HCT116 (cell line): ENCODE measurements around the gene ACMSD.

ENCODE experiments used
- ELF1 ChIP-seq: IDR thresholded peaks from 2 replicates; pipeline ENCODE4 v1.6.1; 2012; ENCODE audit warnings: low read depth, borderline replicate concordance
- EZH2 ChIP-seq: fragments of 200-600 bp; sonication (generic); IDR thresholded peaks from 2 replicates; pipeline ENCODE4 v1.6.1; 2017; ENCODE audit warnings: antibody characterized with exemption, mixed run types
- POLR2A ChIP-seq: IDR thresholded peaks from 2 replicates; pipeline ENCODE4 v1.7.0; 2011; ENCODE audit warnings: borderline replicate concordance; ENCODE audit not compliant: insufficient read depth, insufficient read length; ENCODE audit errors: extremely low read depth
- RAD21 ChIP-seq: IDR thresholded peaks from 2 replicates; pipeline ENCODE4 v1.6.1; 2012; ENCODE audit warnings: low read depth, mild to moderate bottlenecking
- YY1 ChIP-seq: IDR thresholded peaks from 2 replicates; pipeline ENCODE4 v1.6.1; 2011; ENCODE audit warnings: low read length, low read depth, moderate library complexity, mild to moderate bottlenecking; ENCODE audit not compliant: insufficient replicate concordance; ENCODE audit errors: extremely low read depth
- TF ChIP-seq, protein P1 (sequence below), 3 experiments: fragments of 200-600 bp in 1 of 3; sonication (generic) in 1 of 3; IDR thresholded peaks in 2 of 3; conservative IDR thresholded peaks in 1 of 3; 2 replicates each; pipeline ENCODE4 v1.5.1; 2012 to 2017; ENCODE audit warnings: low read depth in 2 of 3, low read length in 2 of 3, antibody characterized with exemption in 1 of 3, borderline replicate concordance in 1 of 3, control low read depth in 1 of 3, mild to moderate bottlenecking in 1 of 3, mixed read lengths in 1 of 3, mixed run types in 1 of 3, moderate library complexity in 1 of 3; ENCODE audit not compliant: insufficient read depth in 1 of 3
- TF ChIP-seq, protein P2 (sequence below): IDR thresholded peaks from 2 replicates; pipeline ENCODE4 v1.6.1; 2012
- TF ChIP-seq, protein P3 (sequence below): IDR thresholded peaks from 2 replicates; pipeline ENCODE4 v1.6.1; 2012; ENCODE audit warnings: low read depth

DNA sequence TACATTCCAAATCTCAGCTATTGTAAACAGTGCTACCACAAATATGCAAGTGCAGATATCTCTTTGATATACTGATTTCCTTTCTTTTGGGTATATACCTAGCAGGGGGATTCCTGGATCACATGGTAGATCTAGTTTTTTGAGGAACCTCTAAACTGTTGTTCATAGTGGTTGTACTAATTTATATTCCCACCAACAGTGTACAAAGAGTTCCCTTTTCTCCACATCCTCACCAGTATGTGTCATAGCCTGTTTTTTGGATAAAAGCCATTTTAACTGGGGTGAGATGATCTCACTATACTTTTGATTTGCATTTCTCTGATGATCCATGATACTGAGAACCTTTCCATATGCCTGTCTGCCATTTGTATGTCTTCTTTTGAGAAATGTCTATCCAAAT is 73.9 kb downstream of the ACMSD start:
- TF ChIP-seq POLR2A (no peak), EZH2 (no peak), ELF1 (no peak), RAD21 (no peak), YY1 (no peak)
- TF ChIP-seq, protein P1, sequence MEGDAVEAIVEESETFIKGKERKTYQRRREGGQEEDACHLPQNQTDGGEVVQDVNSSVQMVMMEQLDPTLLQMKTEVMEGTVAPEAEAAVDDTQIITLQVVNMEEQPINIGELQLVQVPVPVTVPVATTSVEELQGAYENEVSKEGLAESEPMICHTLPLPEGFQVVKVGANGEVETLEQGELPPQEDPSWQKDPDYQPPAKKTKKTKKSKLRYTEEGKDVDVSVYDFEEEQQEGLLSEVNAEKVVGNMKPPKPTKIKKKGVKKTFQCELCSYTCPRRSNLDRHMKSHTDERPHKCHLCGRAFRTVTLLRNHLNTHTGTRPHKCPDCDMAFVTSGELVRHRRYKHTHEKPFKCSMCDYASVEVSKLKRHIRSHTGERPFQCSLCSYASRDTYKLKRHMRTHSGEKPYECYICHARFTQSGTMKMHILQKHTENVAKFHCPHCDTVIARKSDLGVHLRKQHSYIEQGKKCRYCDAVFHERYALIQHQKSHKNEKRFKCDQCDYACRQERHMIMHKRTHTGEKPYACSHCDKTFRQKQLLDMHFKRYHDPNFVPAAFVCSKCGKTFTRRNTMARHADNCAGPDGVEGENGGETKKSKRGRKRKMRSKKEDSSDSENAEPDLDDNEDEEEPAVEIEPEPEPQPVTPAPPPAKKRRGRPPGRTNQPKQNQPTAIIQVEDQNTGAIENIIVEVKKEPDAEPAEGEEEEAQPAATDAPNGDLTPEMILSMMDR (IDR thresholded peaks at IDR 0.05 in 2 of 3, conservative IDR thresholded peaks at IDR 0.05 in 1 of 3; ENCODE audit: borderline replicate concordance in 1 of 3, insufficient read depth in 1 of 3, low read depth in 2 of 3, low read length in 2 of 3), result no peak
- TF ChIP-seq, protein P2, sequence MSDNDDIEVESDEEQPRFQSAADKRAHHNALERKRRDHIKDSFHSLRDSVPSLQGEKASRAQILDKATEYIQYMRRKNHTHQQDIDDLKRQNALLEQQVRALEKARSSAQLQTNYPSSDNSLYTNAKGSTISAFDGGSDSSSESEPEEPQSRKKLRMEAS, result no peak
- TF ChIP-seq, protein P3, sequence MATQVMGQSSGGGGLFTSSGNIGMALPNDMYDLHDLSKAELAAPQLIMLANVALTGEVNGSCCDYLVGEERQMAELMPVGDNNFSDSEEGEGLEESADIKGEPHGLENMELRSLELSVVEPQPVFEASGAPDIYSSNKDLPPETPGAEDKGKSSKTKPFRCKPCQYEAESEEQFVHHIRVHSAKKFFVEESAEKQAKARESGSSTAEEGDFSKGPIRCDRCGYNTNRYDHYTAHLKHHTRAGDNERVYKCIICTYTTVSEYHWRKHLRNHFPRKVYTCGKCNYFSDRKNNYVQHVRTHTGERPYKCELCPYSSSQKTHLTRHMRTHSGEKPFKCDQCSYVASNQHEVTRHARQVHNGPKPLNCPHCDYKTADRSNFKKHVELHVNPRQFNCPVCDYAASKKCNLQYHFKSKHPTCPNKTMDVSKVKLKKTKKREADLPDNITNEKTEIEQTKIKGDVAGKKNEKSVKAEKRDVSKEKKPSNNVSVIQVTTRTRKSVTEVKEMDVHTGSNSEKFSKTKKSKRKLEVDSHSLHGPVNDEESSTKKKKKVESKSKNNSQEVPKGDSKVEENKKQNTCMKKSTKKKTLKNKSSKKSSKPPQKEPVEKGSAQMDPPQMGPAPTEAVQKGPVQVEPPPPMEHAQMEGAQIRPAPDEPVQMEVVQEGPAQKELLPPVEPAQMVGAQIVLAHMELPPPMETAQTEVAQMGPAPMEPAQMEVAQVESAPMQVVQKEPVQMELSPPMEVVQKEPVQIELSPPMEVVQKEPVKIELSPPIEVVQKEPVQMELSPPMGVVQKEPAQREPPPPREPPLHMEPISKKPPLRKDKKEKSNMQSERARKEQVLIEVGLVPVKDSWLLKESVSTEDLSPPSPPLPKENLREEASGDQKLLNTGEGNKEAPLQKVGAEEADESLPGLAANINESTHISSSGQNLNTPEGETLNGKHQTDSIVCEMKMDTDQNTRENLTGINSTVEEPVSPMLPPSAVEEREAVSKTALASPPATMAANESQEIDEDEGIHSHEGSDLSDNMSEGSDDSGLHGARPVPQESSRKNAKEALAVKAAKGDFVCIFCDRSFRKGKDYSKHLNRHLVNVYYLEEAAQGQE, result no peak
